Cardiac muscle cell (in vitro differentiated cells and primary cell): ENCODE data around the gene CDC42EP3. TPM values are rescaled to one million over a fixed set of nuclear protein-coding genes. Genes with fewer than 3 reads are reported as not detected.

ENCODE experiments used
- DNase-seq, 2 donors: peaks; one replicate each; pipeline versions ENCODE4 v3.0.0 to v3.0.0-alpha.2; 2010 to 2017; ENCODE audit warnings: low read depth in 1 of 2, low spot score in 1 of 2
- H3K27ac ChIP-seq: fragments of 200-600 bp; sonication (generic); 2 replicates; pipeline ENCODE4 v1.5.1; 2016
- H3K27me3 ChIP-seq: fragments of 200-600 bp; sonication (generic); 2 replicates; pipeline ENCODE4 v1.6.0; 2016; ENCODE audit warnings: control low read depth
- H3K36me3 ChIP-seq: fragments of 200-600 bp; sonication (generic); 2 replicates; pipeline ENCODE4 v1.5.1; 2016; ENCODE audit warnings: control low read depth
- H3K4me1 ChIP-seq: fragments of 200-600 bp; sonication (generic); 2 replicates; pipeline ENCODE4 v1.8.1; 2017; ENCODE audit warnings: low read depth, mild to moderate bottlenecking, mixed run types
- H3K4me3 ChIP-seq: fragments of 200-600 bp; sonication (generic); 2 replicates; pipeline ENCODE4 v1.5.1; 2016; ENCODE audit warnings: mild to moderate bottlenecking
- H3K9me3 ChIP-seq: fragments of 200-600 bp; sonication (generic); 2 replicates; pipeline ENCODE4 v1.5.1; 2017; ENCODE audit warnings: low read depth, mild to moderate bottlenecking, control low read depth
- polyA plus RNA-seq: library from polyadenylated mRNA; unstranded; fragments of >200 nt; fragmentation: Nextera tagmentation; extraction: Ambion mirVana; gene quantifications from 2 replicates; pipeline ENCODE4 v1.2.1, GENCODE V29; 2016
- total RNA-seq: library from RNA; depleted of rRNA; stranded (reverse); fragments of >200 nt; gene quantifications from 2 replicates; pipeline ENCODE4 v1.2.3, GENCODE V29; 2016
- TF ChIP-seq, protein P1 (sequence below): IDR thresholded peaks from 2 replicates; pipeline ENCODE4 v1.5.1; 2012; ENCODE audit warnings: low read depth, mild to moderate bottlenecking, low read length

The CDC42EP3 gene
- total and polyA plus RNA-seq, 2 experiments from 2014 or later, result 36.2 to 56.7 TPM

DNA sequence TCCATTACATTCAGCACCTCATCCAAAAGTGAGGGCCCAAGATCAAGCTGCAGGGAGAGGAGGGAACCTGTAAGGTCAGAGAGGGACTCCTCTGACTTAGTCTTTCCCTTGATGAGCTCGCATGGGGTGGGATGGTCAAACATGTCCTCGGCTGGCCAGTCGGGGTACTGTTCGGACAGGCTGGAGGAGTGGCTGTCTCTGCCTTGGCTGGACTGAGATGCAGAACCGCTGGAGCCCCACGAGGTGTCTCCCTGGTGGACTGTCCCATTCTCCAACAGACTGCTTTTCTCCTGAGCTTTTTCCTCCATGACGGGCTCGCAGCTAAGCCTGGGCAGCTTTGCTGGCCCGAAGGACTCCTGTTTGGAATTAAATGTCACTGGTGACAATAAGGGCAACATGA lies 25.6 kb downstream of the CDC42EP3 start:
- no peak for DNase-seq
- Histone ChIP-seq H3K27ac (no peak overlapping the region), H3K9me3 (no peaks in the 10 kb centered on the region), H3K4me3 (no peak overlapping the region), H3K4me1 (peaks cover under 1% of the 10 kb centered on the region), H3K36me3 (peaks cover 33% of the 10 kb centered on the region), H3K27me3 (no peaks in the 10 kb centered on the region)
- TF ChIP-seq, protein P1, sequence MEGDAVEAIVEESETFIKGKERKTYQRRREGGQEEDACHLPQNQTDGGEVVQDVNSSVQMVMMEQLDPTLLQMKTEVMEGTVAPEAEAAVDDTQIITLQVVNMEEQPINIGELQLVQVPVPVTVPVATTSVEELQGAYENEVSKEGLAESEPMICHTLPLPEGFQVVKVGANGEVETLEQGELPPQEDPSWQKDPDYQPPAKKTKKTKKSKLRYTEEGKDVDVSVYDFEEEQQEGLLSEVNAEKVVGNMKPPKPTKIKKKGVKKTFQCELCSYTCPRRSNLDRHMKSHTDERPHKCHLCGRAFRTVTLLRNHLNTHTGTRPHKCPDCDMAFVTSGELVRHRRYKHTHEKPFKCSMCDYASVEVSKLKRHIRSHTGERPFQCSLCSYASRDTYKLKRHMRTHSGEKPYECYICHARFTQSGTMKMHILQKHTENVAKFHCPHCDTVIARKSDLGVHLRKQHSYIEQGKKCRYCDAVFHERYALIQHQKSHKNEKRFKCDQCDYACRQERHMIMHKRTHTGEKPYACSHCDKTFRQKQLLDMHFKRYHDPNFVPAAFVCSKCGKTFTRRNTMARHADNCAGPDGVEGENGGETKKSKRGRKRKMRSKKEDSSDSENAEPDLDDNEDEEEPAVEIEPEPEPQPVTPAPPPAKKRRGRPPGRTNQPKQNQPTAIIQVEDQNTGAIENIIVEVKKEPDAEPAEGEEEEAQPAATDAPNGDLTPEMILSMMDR, result no peak

DNA sequence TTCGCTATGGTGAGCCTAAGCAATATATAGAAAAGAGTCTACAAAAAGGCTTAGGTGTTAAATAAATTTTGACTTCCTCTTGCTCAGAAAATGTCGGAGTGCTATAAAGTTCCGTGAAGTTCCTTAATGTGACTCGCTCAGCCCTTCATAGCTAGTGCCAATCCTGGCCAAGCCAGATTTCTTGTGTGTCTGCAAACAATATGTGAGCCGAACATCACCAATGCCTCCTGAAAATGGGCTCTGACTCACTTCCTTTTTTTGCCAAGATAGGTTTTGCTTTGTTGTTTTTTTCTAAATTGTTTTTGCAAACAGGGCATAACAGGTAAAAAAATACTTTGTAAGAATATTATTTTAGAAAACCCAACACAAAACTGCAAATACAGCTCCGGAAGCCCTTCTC lies 26.1 kb downstream of the CDC42EP3 start:
- H3K9me3 ChIP-seq, result no peaks in the 10 kb centered on the region
- peaks cover 33% of the 10 kb centered on the region for H3K36me3 ChIP-seq
- no peaks in the 10 kb centered on the region for H3K4me1 ChIP-seq
- H3K27ac ChIP-seq, result no peak overlapping the region
- no peaks in the 10 kb centered on the region for H3K27me3 ChIP-seq
- TF ChIP-seq, protein P1, result no peak
- no peak overlapping the region for H3K4me3 ChIP-seq
- DNase-seq, result peak in 1 of 2 donors; percentile 33

DNA sequence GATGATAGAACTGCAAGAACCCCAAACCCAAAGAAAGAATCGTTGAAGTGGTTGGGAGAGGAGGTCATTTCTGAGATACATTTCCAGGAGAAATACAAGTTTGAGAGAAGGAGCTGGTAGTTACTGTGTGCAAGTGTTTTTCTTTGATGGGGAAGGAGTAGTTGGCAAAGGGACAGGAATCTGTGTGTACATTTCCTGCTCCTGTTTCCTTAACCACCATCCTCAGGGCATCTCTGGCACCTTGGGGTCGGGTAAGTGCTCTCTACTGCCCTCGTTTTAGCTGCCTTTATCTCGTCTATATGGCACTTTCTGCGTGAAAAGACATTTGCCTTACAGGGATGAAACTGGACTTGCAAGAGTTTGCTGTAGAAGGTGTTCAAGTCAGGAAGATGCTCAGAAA lies 27.3 kb downstream of the CDC42EP3 start:
- no peak overlapping the region for H3K27ac ChIP-seq
- no peak for DNase-seq
- no peak overlapping the region for H3K4me3 ChIP-seq
- TF ChIP-seq, protein P1, result no peak
- no peaks in the 10 kb centered on the region for H3K9me3 ChIP-seq
- H3K27me3 ChIP-seq, result no peaks in the 10 kb centered on the region
- no peaks in the 10 kb centered on the region for H3K4me1 ChIP-seq
- peaks cover 33% of the 10 kb centered on the region for H3K36me3 ChIP-seq

DNA sequence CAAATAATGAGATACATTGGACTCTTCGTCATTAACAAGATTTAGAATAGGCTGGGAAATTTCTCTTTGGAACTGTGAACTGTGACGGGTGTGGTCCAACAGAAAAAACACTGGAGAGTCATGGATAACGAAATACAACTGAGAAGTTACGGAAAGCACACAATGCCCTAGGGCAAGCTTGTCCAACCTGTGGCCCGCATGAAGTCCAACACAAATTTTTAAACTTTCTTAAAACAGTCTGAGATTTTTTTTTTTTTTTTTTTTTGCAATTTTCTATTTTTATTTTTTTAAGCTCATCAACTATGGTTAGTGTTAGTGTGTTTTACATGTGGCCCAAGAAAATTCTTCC lies 27.7 kb downstream of the CDC42EP3 start:
- Histone ChIP-seq H3K27ac (no peak overlapping the region), H3K36me3 (peaks cover 33% of the 10 kb centered on the region), H3K4me3 (no peak overlapping the region), H3K27me3 (no peaks in the 10 kb centered on the region), H3K9me3 (no peaks in the 10 kb centered on the region), H3K4me1 (no peaks in the 10 kb centered on the region)
- DNase-seq, result no peak
- TF ChIP-seq, protein P1, result no peak

DNA sequence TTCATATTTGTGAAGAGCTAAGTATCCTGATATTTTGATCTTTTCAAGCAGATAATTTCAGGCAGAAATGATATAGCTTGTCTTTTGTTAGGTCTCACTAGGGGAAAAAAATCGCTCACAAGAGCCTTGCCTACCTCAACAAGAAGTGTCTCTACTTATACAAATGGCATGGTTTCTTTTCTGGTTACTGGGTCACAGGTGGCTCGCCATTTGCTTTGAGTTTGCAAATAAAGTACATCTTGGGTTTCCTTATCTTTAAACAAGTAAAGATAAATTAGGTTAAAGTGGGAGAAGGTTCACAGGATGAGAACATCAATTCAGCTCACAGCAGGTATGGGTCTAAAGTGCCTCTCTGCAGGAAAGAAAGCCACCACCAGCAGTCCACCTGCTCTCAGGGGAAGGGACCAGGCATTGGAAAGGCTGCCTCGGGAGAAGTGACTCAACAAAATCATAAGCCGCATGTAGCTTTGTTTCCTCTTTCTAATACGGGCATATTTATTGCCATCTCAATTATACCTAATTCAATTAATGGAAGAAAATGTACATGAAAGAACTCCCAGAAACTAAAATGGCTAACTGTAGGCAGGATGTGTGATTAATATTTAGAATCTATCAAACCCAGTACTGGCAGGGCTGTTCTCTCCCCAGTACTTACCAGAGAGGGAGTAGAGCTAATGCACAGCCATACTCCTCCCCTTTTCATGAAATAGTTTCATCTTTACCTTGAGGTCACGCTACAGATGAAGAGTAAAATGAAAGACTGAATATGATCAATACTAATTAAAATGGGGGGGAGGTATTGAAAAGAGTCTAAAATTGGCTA lies 28.3 kb downstream of the CDC42EP3 start:
- DNase-seq, result no peak
- no peaks in the 10 kb centered on the region for H3K27me3 ChIP-seq
- H3K9me3 ChIP-seq, result no peaks in the 10 kb centered on the region
- TF ChIP-seq, protein P1, result no peak
- no peak overlapping the region for H3K4me3 ChIP-seq
- peaks cover 33% of the 10 kb centered on the region for H3K36me3 ChIP-seq
- no peak overlapping the region for H3K27ac ChIP-seq
- H3K4me1 ChIP-seq, result no peaks in the 10 kb centered on the region
